Astrocyte (in vitro differentiated cells and primary cell): ENCODE data around the gene MOB3B. TPM values are rescaled to one million over a fixed set of nuclear protein-coding genes. Genes with fewer than 3 reads are reported as not detected.

ENCODE experiments used
- DNase-seq: peaks from one replicate; pipeline ENCODE4 v3.0.0-alpha.2; 2010; ENCODE audit warnings: low read depth
- FAIRE-seq: peaks from 2 replicates; lab custom pipeline; 2011; peaks lifted over from hg19 to GRCh38; lab: Jason Lieb, UNC
- H2AFZ ChIP-seq: 2 replicates; pipeline ENCODE4 v1.6.0; 2012; ENCODE audit warnings: low read depth, low read length, inconsistent platforms
- H3K27ac ChIP-seq: 2 replicates; pipeline ENCODE4 v1.5.1; 2011; ENCODE audit warnings: low read depth, low read length, inconsistent platforms
- H3K27me3 ChIP-seq: 2 replicates; pipeline ENCODE4 v1.6.0; 2011; ENCODE audit warnings: low read length, inconsistent platforms; ENCODE audit not compliant: insufficient read depth
- H3K36me3 ChIP-seq: 2 replicates; pipeline ENCODE4 v1.5.1; 2011; ENCODE audit warnings: low read length, inconsistent platforms; ENCODE audit not compliant: insufficient read depth
- H3K4me1 ChIP-seq: 2 replicates; pipeline ENCODE4 v1.5.1; 2011; ENCODE audit warnings: low read length, inconsistent platforms; ENCODE audit not compliant: insufficient read depth
- H3K4me2 ChIP-seq: 2 replicates; pipeline ENCODE4 v1.6.0; 2012; ENCODE audit warnings: low read length, inconsistent platforms
- H3K4me3 ChIP-seq: 2 replicates; pipeline ENCODE4 v1.5.1; 2011; ENCODE audit warnings: low read depth, mild to moderate bottlenecking, low read length, inconsistent platforms; ENCODE audit not compliant: insufficient read depth
- H3K79me2 ChIP-seq: 2 replicates; pipeline ENCODE4 v1.6.0; 2012; ENCODE audit warnings: mild to moderate bottlenecking, low read length, inconsistent platforms; ENCODE audit not compliant: insufficient read depth
- H3K9ac ChIP-seq: 2 replicates; pipeline ENCODE4 v1.6.0; 2012; ENCODE audit warnings: mild to moderate bottlenecking, low read length, inconsistent platforms
- H3K9me3 ChIP-seq: 2 replicates; pipeline ENCODE4 v1.5.1; 2012; ENCODE audit warnings: low read depth, mild to moderate bottlenecking, low read length, inconsistent platforms; ENCODE audit not compliant: insufficient read depth
- H4K20me1 ChIP-seq: 2 replicates; pipeline ENCODE4 v1.6.0; 2012; ENCODE audit warnings: low read length, inconsistent platforms; ENCODE audit not compliant: insufficient read depth
- H3K27ac Mint-ChIP-seq: one replicate; pipeline ENCODE4 v1.8.0; 2021; ENCODE audit warnings: mild to moderate bottlenecking, mixed read lengths; ENCODE audit not compliant: unreplicated experiment
- H3K27me3 Mint-ChIP-seq: one replicate; pipeline ENCODE4 v1.8.0; 2021; ENCODE audit warnings: low read depth, mixed read lengths; ENCODE audit not compliant: unreplicated experiment
- H3K36me3 Mint-ChIP-seq: one replicate; pipeline ENCODE4 v1.8.0; 2021; ENCODE audit warnings: low read depth, mixed read lengths; ENCODE audit not compliant: unreplicated experiment
- H3K4me1 Mint-ChIP-seq: one replicate; pipeline ENCODE4 v1.8.0; 2021; ENCODE audit warnings: low read depth, mixed read lengths; ENCODE audit not compliant: unreplicated experiment
- H3K4me3 Mint-ChIP-seq: one replicate; pipeline ENCODE4 v1.8.0; 2021; ENCODE audit warnings: mild to moderate bottlenecking, moderate library complexity, mixed read lengths; ENCODE audit not compliant: unreplicated experiment
- H3K9me3 Mint-ChIP-seq: one replicate; pipeline ENCODE4 v1.8.0; 2021; ENCODE audit warnings: mild to moderate bottlenecking, mixed read lengths; ENCODE audit not compliant: unreplicated experiment
- EZH2 ChIP-seq: IDR thresholded peaks from 2 replicates; pipeline ENCODE4 v1.6.1; 2012; ENCODE audit warnings: mild to moderate bottlenecking, low read length, inconsistent platforms; ENCODE audit not compliant: insufficient read depth
- total RNA-seq: library from RNA; stranded (reverse); gene quantifications from 2 replicates; pipeline ENCODE4 v1.2.1, GENCODE V29; 2021
- TF ChIP-seq, protein P1 (sequence below): IDR thresholded peaks from 2 replicates; pipeline ENCODE4 v1.5.1; 2011; ENCODE audit warnings: low read depth, mild to moderate bottlenecking, inconsistent platforms, low read length, moderate library complexity; ENCODE audit not compliant: insufficient read depth

MOB3B gene
- total RNA-seq, 1 donor from 2014 or later, result 3.9 TPM

DNA sequence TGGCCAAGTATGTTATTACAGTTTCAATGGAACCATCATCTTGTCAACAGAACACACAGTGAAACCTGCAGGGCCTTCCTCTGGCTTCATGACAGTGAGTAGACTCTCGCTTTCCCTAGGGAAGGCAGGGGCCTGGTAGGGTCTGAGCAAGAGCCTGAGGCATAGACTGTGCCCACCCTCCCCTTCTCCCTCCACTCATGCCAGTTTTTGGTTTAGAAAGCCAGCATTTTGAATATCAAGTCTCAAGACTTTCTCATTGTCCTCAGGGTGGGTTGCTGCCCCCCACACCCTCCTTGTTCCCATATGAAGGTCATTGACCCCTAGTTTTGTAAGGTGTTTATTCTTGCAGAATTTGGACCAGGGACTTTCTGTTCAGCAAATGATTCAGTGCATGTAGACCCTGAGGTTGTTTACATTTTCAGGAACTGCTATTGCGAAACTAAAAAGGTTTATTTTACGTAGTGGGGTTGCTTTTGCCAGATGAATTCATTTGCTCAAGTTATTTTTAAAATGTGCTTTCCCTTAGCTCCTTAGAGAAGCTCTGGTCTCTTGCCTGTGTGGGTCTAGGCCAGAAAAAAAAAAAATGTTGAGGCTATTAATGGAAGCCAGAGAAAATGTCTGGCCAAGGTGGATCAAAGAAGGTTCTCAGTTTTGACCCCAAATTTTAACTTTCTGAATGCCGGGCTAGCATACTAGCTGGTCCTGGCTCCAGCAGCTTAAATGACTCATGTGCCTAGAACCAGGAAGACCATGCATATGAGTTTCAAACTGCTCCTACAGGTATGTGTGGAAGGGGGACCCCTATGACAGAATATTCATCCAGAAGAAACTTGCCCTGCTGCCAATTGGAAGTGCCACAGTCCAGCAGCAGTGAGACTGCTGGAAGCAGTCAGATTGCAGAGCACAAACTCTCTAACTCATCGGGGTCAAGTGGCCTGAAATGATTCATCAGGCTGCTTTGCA, 10.1 kb upstream of the MOB3B start:
- Histone ChIP-seq H3K27me3 (no peaks in the 10 kb centered on the region), H3K4me3 (no peak overlapping the region), H3K79me2 (no peaks in the 10 kb centered on the region), H3K4me1 (no peaks in the 10 kb centered on the region), H3K36me3 (no peaks in the 10 kb centered on the region), H2AFZ (no peak overlapping the region), H3K27ac (no peak overlapping the region), H3K4me2 (no peak overlapping the region), H3K9ac (no peak overlapping the region), H4K20me1 (no peaks in the 10 kb centered on the region), H3K9me3 (no peaks in the 10 kb centered on the region)
- Mint-ChIP-seq H3K4me3 (no peak overlapping the region), H3K27me3 (no peaks in the 10 kb centered on the region), H3K27ac (no peak overlapping the region), H3K9me3 (no peaks in the 10 kb centered on the region), H3K4me1 (peaks cover 5% of the 10 kb centered on the region), H3K36me3 (peaks cover 2% of the 10 kb centered on the region)
- DNase-seq (peak; percentile 42), FAIRE-seq (no peak)
- TF ChIP-seq, protein P1, sequence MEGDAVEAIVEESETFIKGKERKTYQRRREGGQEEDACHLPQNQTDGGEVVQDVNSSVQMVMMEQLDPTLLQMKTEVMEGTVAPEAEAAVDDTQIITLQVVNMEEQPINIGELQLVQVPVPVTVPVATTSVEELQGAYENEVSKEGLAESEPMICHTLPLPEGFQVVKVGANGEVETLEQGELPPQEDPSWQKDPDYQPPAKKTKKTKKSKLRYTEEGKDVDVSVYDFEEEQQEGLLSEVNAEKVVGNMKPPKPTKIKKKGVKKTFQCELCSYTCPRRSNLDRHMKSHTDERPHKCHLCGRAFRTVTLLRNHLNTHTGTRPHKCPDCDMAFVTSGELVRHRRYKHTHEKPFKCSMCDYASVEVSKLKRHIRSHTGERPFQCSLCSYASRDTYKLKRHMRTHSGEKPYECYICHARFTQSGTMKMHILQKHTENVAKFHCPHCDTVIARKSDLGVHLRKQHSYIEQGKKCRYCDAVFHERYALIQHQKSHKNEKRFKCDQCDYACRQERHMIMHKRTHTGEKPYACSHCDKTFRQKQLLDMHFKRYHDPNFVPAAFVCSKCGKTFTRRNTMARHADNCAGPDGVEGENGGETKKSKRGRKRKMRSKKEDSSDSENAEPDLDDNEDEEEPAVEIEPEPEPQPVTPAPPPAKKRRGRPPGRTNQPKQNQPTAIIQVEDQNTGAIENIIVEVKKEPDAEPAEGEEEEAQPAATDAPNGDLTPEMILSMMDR, result no peak
- no peak for TF ChIP-seq EZH2

DNA sequence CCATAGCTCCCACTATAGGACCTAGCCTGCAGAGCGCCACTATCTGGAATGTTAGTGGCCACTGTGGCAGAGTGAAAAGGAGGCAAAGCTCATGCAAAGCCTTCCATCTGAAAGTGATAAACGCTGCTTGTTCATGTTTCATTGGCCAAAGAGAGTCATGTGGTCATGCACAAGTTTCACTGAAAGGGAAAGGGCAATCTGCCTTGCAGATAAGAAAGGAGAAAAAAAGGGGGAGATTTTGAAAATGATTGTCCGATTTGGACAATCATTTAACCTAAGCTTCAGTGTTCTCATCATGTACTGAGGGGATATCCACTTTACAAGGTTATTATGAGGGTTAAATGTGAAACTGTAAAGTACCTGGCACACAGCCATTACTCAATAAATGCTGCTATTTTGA, 9.0 kb upstream of the MOB3B start:
- Histone ChIP-seq H3K27me3 (no peaks in the 10 kb centered on the region), H2AFZ (no peak overlapping the region), H3K4me2 (no peak overlapping the region), H3K9ac (no peak overlapping the region), H3K9me3 (no peaks in the 10 kb centered on the region), H3K36me3 (no peaks in the 10 kb centered on the region), H3K27ac (no peak overlapping the region), H4K20me1 (no peaks in the 10 kb centered on the region), H3K4me1 (no peaks in the 10 kb centered on the region), H3K4me3 (no peak overlapping the region), H3K79me2 (no peaks in the 10 kb centered on the region)
- H3K36me3 Mint-ChIP-seq, result peaks cover 2% of the 10 kb centered on the region
- no peak for TF ChIP-seq EZH2
- TF ChIP-seq, protein P1, result no peak
- DNase-seq, result no peak
- H3K27me3 Mint-ChIP-seq, result no peaks in the 10 kb centered on the region
- no peaks in the 10 kb centered on the region for H3K9me3 Mint-ChIP-seq
- FAIRE-seq, result no peak
- peaks cover 5% of the 10 kb centered on the region for H3K4me1 Mint-ChIP-seq
- no peak overlapping the region for H3K4me3 Mint-ChIP-seq
- H3K27ac Mint-ChIP-seq, result no peak overlapping the region

DNA sequence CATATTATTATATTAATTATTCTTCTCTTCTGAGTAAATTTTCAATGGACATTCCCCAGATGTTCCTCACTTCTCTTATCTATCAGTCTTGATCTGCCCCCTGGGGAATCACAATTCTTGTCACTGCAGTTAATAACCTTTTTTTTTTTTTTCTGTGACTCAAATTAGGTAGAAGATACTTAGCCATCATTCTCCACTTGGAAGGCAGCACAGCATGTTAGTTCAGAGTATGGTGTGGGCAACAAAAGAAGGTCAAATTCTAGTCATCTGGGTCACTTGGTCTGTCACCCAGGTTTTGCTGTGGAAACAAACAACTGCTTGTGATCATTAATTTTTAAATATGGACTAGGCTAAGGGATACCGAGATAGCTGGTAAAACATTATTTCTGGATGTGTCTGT, 8.1 kb upstream of the MOB3B start:
- Mint-ChIP-seq H3K27me3 (no peaks in the 10 kb centered on the region), H3K27ac (no peak overlapping the region), H3K9me3 (no peaks in the 10 kb centered on the region), H3K36me3 (peaks cover 2% of the 10 kb centered on the region), H3K4me3 (no peak overlapping the region), H3K4me1 (peaks cover 10% of the 10 kb centered on the region)
- Histone ChIP-seq H3K4me1 (no peaks in the 10 kb centered on the region), H3K4me2 (no peak overlapping the region), H3K9ac (no peak overlapping the region), H3K4me3 (no peak overlapping the region), H2AFZ (no peak overlapping the region), H3K36me3 (no peaks in the 10 kb centered on the region), H3K27me3 (no peaks in the 10 kb centered on the region), H3K9me3 (no peaks in the 10 kb centered on the region), H3K79me2 (no peaks in the 10 kb centered on the region), H4K20me1 (no peaks in the 10 kb centered on the region), H3K27ac (no peak overlapping the region)
- FAIRE-seq (no peak), DNase-seq (no peak)
- TF ChIP-seq, protein P1, result no peak
- TF ChIP-seq EZH2, result no peak
